Adrenal gland (tissue), 5 donors: Measurements from ENCODE around the gene CCN6.

Experiments used
- CTCF ChIP-seq, 6 experiments: fragments of 450-650 bp in 4 of 6; fragments of 200-600 bp in 2 of 6; sonication (generic) in 1 of 6; IDR thresholded peaks; 1 replicate in 5 of 6; 2 replicates in 1 of 6; pipeline versions ENCODE4 v1.5.1 to v1.8.0; 2016 to 2021; ENCODE audit warnings: antibody characterized with exemption in 6 of 6, mild to moderate bottlenecking in 2 of 6, moderate library complexity in 1 of 6
- POLR2A ChIP-seq, 2 donors: fragments of 450-650 bp; IDR thresholded peaks; one replicate each; pipeline ENCODE4 v1.6.1; 2017; ENCODE audit warnings: antibody characterized with exemption in 2 of 2, mild to moderate bottlenecking in 2 of 2, moderate library complexity in 1 of 2
- donor health status: DM: no; HTN: no; CAD: no.

GRCh38 chr6:112014483-112014882 lies 39.4 kb upstream of the CCN6 start:
- TF ChIP-seq CTCF (IDR thresholded peaks at IDR 0.05) (no peak), POLR2A (IDR thresholded peaks at IDR 0.05) (no peak)
